ENCODE measurements around the gene RNF20. TPM values are rescaled to one million over a fixed set of nuclear protein-coding genes. Genes with fewer than 3 reads are reported as not detected.

Gene RNF20
- total RNA-seq, 6 donors from 2014 or later: 12.2 to 45.6 (median 29.6) TPM

- Histone ChIP-seq H3K27me3 (no peaks in the 10 kb centered on the region), H3K36me3 (no peaks in the 10 kb centered on the region), H3K27ac (no peak overlapping the region), H3K4me1 (no peaks in the 10 kb centered on the region), H3K9me3 (no peaks in the 10 kb centered on the region), H3K4me3 (no peak overlapping the region)
- WGBS, 2 donors: 88 to 94% methylated on average over 3 of the region's 3 CpGs
- no peak for ATAC-seq (ENCODE audit: low FRiP score in 2 of 2)
- no peak for TF ChIP-seq POLR2AphosphoS5 (IDR thresholded peaks at IDR 0.05)
- TF ChIP-seq POLR2A (IDR thresholded peaks at IDR 0.05): no peak
- no peak for TF ChIP-seq CTCF (IDR thresholded peaks at IDR 0.05)
- TF ChIP-seq EP300 (IDR thresholded peaks at IDR 0.05): no peak
- DNase-seq: no peak
Observed at GRCh38 chr9:101590901-101591300, 57.2 kb downstream of the RNF20 start.

GRCh38 chr9:101591787-101592446 is 58.3 kb downstream of the RNF20 start:
- TF ChIP-seq POLR2AphosphoS5 (IDR thresholded peaks at IDR 0.05) (no peak), POLR2A (IDR thresholded peaks at IDR 0.05) (no peak), CTCF (IDR thresholded peaks at IDR 0.05) (no peak), EP300 (IDR thresholded peaks at IDR 0.05) (no peak)
- Histone ChIP-seq H3K4me1 (no peaks in the 10 kb centered on the region), H3K4me3 (no peak overlapping the region), H3K27ac (no peak overlapping the region), H3K9me3 (no peaks in the 10 kb centered on the region), H3K36me3 (no peaks in the 10 kb centered on the region), H3K27me3 (no peaks in the 10 kb centered on the region)
- ATAC-seq (ENCODE audit: low FRiP score in 2 of 2) (no peak), DNase-seq (no peak)

GRCh38 chr9:101592788-101593187 is 59.1 kb downstream of the RNF20 start:
- Histone ChIP-seq H3K36me3 (no peaks in the 10 kb centered on the region), H3K27ac (no peak overlapping the region), H3K27me3 (no peaks in the 10 kb centered on the region), H3K9me3 (no peaks in the 10 kb centered on the region), H3K4me3 (no peak overlapping the region), H3K4me1 (no peaks in the 10 kb centered on the region)
- TF ChIP-seq POLR2AphosphoS5 (IDR thresholded peaks at IDR 0.05) (no peak), EP300 (IDR thresholded peaks at IDR 0.05) (no peak), CTCF (IDR thresholded peaks at IDR 0.05) (no peak)
- DNase-seq (no peak), ATAC-seq (ENCODE audit: low FRiP score in 2 of 2) (no peak)

- Histone ChIP-seq H3K4me1 (no peaks in the 10 kb centered on the region), H3K27me3 (no peaks in the 10 kb centered on the region), H3K4me3 (no peak overlapping the region), H3K9me3 (no peaks in the 10 kb centered on the region), H3K27ac (no peak overlapping the region), H3K36me3 (no peaks in the 10 kb centered on the region)
- no peak for TF ChIP-seq POLR2A (IDR thresholded peaks at IDR 0.05)
- TF ChIP-seq CTCF (IDR thresholded peaks at IDR 0.05): no peak
- no peak for TF ChIP-seq POLR2AphosphoS5 (IDR thresholded peaks at IDR 0.05)
- TF ChIP-seq EP300 (IDR thresholded peaks at IDR 0.05): no peak
- WGBS, 2 donors: 64 to 68% methylated on average over 2 of the region's 2 CpGs
- ATAC-seq (ENCODE audit: low FRiP score in 2 of 2) (no peak), DNase-seq (no peak)
Observed at GRCh38 chr9:101593345-101593744, 59.7 kb downstream of the RNF20 start.

GRCh38 chr9:101594796-101595195 is 61.1 kb downstream of the RNF20 start, which contains the start of gene PPP3R2:
Gene PPP3R2, minus strand, starts transcription at chr9:101594969. Its CDS starts 48 bp downstream, at chr9:101594921.
- ATAC-seq (ENCODE audit: low FRiP score in 2 of 2) (no peak), DNase-seq (peak in 1 of 2 donors; percentile 50)
- Histone ChIP-seq H3K36me3 (no peaks in the 10 kb centered on the region), H3K9me3 (no peaks in the 10 kb centered on the region), H3K27ac (no peak within 1 kb of the TSS), H3K4me3 (no peak within 1 kb of the TSS), H3K27me3 (no peaks in the 10 kb centered on the region), H3K4me1 (no peaks in the 10 kb centered on the region)
- 84 to 95% methylated on average over 13 to 19 of the region's 19 CpGs for WGBS, 2 donors
- TF ChIP-seq POLR2A (IDR thresholded peaks at IDR 0.05): no peak
- no peak for TF ChIP-seq CTCF (IDR thresholded peaks at IDR 0.05)
- TF ChIP-seq EP300 (IDR thresholded peaks at IDR 0.05): no peak

All from upper lobe of left lung (tissue), 6 donors.